ENCODE data around the gene NDUFS4.
"Not testable (repeated sequence)": the region's sequence is repeated elsewhere in the genome, so short reads cannot be mapped to it uniquely, and the experiment has no call there.

NDUFS4 gene

GRCh38 chr5:53667621-53668020, 107.2 kb downstream of the NDUFS4 start:
- DNase-seq (ENCODE audit: low read depth), result no peak

GRCh38 chr5:53671447-53671846, 111.0 kb downstream of the NDUFS4 start:
- DNase-seq (ENCODE audit: low read depth), result no peak

GRCh38 chr5:53674121-53674520, 113.7 kb downstream of the NDUFS4 start:
- no peak for DNase-seq (ENCODE audit: low read depth)

- DNase-seq (ENCODE audit: low read depth), result no peak
Observed at GRCh38 chr5:53677632-53678031, 117.2 kb downstream of the NDUFS4 start.

GRCh38 chr5:53678981-53679660, 118.7 kb downstream of the NDUFS4 start:
- no peak for DNase-seq (ENCODE audit: low read depth)

- no peak for DNase-seq (ENCODE audit: low read depth)
Observed at GRCh38 chr5:53681079-53681478, 120.6 kb downstream of the NDUFS4 start.

- DNase-seq (ENCODE audit: low read depth), result no peak
Observed at GRCh38 chr5:53691014-53691413, 130.6 kb downstream of the NDUFS4 start.

- no peak for DNase-seq (ENCODE audit: low read depth)
Observed at GRCh38 chr5:53694520-53695022, 134.1 kb downstream of the NDUFS4 start.

GRCh38 chr5:53710405-53710804, 150.0 kb downstream of the NDUFS4 start:
- DNase-seq (ENCODE audit: low read depth), result not testable (repeated sequence)

- no peak for DNase-seq (ENCODE audit: low read depth)
Observed at GRCh38 chr5:53712327-53712726, 151.9 kb downstream of the NDUFS4 start.

- DNase-seq (ENCODE audit: low read depth), result no peak
Observed at GRCh38 chr5:53713978-53714666, 153.7 kb downstream of the NDUFS4 start.

- DNase-seq (ENCODE audit: low read depth), result no peak
Observed at GRCh38 chr5:53714667-53715010, 154.2 kb downstream of the NDUFS4 start.

- no peak for DNase-seq (ENCODE audit: low read depth)
Observed at GRCh38 chr5:53726121-53726520, 165.7 kb downstream of the NDUFS4 start.

GRCh38 chr5:53730943-53731342, 170.5 kb downstream of the NDUFS4 start:
- no peak for DNase-seq (ENCODE audit: low read depth)
